ENCODE data around the gene TRMT10C.
"Not testable (repeated sequence)": the region's sequence is repeated elsewhere in the genome, so short reads cannot be mapped to it uniquely, and the experiment has no call there.

Gene TRMT10C

GRCh38 chr3:101561630-101562328, at the start of gene TRMT10C:
TSS of gene TRMT10C (plus strand) at chr3:101561868. CDS start at chr3:101564782, 2,914 bp downstream.
- DNase-seq: peak; percentile 83 to 84

DNA sequence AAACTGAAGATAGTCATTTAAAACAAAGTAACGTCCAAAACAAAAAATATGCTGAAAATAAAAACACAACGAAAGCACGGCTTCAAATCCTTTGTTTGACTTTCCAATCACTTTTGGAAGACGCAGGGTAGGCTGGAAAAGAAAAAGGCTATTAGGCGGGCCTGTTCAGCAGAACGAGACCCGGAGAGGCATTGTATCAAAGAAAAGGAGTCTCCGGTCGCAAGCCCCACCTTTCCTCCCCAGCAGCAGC, 49.3 kb upstream of the TRMT10C start:
- no peak for DNase-seq

DNA sequence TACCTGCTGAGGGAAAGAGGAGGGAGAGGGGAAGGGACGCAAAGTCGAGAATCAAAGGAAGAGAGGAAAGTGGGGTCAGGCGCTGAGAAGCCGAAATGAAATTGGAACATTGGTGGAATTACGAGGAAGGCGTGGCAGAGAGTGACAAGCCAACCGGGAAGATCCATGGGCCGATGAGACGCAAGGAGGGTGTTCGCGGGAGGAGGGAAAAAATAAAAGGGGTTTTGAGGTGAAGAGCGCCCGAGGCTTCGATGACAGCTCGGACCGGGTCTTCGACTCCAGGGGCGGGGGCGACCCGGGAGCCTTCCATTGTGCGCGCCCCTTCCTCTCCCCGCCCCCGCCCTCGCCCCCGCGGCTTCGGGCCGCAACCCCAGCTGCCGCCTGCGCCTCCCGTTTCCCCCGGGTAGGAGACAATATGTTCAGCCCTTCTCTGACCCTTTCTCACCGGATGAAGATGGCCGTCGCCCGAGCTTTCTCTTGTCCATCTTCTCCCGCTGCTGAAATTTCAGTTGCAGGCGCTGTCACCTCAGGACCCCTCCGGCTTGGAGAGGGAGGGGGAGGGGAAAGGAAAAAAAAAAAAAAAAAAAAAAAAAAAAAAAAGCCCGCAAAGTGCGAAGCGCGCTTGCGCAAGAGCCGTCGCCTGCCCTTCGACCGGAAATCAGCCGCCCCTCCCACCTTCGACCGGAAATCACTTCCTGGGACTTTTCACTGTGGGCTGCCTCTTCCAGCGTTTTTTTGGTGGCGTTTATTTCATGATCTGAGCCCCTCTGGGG, 48.8 kb upstream of the TRMT10C start, which contains the start of gene SENP7:
Gene SENP7 (minus strand): TSS at position 567 of the 773 bp plus-strand sequence. CDS start 82 bp downstream, at position 485.
- peak; percentile 65 to 70 for DNase-seq

- peak in 1 of 2 donors; percentile 60 for DNase-seq
Measured at GRCh38 chr3:101513419-101513986, 48.2 kb upstream of the TRMT10C start.

GRCh38 chr3:101518421-101518871, 43.2 kb upstream of the TRMT10C start:
- no peak for DNase-seq

- no peak for DNase-seq
Measured at GRCh38 chr3:101519685-101520365, 41.8 kb upstream of the TRMT10C start.

DNA sequence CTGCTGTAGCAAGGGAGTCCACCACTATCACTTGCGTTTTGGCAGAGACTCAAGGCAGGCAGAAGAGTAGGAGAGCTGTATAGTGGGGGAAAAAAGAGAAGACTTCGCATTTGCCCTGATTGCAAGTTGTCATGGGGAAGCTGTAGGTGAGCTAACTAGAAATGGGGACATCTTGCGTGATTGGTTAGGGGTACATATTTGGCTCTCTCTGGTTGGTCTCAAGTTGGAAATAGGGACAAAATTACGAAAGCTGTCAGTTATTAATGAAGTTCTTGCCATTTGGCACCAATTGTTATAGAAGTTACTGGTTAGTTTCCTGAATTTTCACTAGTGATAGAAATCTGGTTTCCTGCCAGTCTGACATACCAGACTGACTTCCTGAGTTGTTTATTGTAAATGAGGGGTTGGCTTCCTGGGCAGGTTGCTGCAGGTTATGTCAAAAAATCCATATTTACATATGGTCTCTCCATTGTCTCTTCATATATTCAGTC, 40.4 kb upstream of the TRMT10C start:
- no peak for DNase-seq

GRCh38 chr3:101527441-101527840, 34.2 kb upstream of the TRMT10C start:
- no peak for DNase-seq

- no peak for DNase-seq
Measured at GRCh38 chr3:101527906-101528305, 33.8 kb upstream of the TRMT10C start.

DNA sequence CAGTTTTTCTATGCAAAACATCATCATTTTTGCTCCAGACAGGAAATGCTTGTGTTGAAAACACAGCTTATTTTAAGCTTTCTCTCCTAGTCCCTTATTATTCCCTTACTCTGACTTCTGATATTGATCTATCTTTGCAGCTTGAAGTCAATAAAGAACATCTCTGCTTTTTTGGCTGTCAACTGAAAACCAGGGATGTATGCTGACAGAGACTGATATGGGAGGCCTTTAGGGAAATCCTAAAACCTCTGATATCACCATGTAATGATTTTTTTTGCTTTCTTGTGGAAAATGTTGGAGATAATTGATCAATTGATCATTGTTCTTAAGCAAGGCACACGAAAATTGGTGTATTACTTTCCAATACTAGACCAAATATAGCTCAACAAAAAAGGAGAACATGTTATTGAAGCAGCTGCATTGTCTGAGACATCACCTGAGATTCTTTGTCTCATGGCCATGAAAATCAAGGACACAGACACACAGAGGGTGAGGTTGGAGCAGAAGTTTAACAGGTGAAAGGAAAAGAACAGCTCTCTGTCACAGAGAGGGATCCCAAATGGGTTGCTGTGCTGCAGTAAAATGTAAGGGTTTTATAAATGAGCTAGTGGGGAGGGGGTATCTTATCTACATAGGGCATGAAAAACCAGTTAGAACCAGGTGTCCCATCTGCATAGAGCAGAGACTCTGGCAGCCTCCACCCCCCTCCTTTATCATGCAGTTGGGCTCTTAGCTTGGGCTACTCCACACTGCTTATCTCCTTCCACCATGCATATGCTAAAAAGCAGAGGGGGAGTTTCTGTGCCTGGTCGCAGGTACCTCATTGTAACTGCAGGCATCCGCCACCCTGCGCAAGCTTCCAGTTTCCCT, 31.6 kb upstream of the TRMT10C start:
- DNase-seq: no peak

DNA sequence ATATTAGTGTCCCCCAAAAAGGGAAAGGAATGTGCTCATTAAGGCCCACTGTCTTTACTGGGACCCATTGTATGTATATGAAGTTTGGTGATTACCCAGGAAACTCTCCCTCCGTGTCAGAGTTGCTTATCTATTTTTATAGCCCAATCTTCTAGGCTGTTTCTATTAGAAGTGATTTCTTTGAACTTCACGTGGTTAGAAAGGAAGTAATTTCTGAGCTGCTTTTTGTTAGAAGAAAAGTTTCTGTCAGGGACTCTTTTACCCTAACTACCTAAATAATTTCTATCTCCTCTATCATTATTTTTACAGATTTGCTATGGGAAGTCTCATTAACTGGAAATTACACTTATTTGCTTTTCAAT, 31.0 kb upstream of the TRMT10C start:
- no peak for DNase-seq

GRCh38 chr3:101531473-101532086, 30.1 kb upstream of the TRMT10C start:
- DNase-seq: no peak

DNA sequence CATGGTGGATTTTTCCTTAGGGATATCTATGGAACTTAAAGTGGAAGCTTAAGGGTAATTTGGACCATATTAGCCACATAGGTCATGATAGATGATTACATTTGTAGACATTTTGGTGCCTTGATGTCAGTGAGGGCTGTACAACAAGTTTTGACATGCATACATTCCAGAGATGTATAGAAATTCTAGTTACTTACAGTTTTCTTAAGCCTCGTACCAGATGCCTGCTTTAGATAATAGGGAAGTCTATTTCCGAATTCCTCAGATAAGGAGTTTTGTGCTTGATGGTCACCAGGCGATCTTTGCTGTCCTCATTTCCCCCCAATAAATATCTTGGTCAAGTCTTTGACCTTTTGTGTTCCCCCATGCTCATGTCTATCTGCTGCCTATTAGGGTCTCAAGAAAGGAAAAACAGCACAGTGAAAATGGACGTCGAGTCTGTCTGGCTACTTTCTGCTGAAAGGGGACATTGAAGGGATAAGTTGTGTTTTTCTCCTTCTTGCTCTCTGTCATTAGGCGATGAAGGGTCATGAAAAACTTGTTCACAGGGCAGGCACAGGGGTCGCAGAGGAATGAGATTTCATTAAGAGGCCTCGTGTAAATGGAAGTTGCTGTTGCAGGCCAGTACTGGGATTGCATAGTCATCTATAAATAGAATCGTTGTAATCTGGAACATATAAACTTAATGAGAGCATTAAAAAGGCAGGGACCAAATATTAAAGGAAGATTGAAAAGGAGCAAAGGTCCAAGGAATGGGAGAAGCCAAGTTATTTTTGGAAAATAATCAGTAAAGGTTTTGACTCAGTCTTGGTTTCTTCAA, 28.7 kb upstream of the TRMT10C start:
- no peak for DNase-seq

GRCh38 chr3:101533603-101533968, 28.1 kb upstream of the TRMT10C start:
- DNase-seq: no peak

DNA sequence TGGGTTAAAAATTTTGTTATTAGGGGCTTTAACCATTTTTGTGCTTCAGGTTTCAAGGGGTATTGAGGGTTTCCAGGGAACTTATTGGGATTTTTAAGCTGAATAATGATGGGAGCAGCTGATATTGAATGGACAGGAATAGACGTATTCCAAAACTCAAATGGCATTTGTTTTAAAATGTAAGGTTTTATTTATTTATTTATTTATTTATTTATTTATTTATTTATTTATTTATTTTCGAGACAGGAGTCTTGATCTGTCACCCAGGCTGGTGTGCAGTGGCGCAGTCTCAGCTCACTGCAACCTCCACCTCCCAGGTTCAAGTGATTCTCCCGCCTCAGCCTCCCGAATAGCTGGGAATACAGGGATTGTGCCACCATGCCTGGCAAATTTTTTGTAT, 26.4 kb upstream of the TRMT10C start:
- DNase-seq: no peak

GRCh38 chr3:101536266-101536665, 25.4 kb upstream of the TRMT10C start:
- no peak for DNase-seq

DNA sequence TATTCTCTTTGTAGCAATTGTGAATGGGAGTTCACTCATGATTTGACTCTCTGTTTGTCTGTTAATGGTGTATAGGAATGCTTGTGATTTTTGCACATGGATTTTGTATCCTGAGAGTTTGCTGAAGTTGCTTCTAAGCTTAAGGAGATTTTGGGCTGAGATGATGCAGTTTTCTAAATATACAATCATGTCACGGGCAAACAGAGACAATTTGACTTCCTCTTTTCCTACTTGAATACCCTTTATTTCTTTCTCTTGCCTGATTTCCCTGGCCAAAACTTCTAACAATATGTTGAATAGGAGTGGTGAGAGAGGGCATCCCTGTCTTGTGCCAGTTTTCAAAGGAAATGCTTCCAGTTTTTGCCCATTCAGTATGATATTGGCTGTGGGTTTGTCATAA, 24.7 kb upstream of the TRMT10C start:
- not testable (repeated sequence) for DNase-seq

- DNase-seq: no peak
Measured at GRCh38 chr3:101542957-101543356, 18.7 kb upstream of the TRMT10C start.

DNA sequence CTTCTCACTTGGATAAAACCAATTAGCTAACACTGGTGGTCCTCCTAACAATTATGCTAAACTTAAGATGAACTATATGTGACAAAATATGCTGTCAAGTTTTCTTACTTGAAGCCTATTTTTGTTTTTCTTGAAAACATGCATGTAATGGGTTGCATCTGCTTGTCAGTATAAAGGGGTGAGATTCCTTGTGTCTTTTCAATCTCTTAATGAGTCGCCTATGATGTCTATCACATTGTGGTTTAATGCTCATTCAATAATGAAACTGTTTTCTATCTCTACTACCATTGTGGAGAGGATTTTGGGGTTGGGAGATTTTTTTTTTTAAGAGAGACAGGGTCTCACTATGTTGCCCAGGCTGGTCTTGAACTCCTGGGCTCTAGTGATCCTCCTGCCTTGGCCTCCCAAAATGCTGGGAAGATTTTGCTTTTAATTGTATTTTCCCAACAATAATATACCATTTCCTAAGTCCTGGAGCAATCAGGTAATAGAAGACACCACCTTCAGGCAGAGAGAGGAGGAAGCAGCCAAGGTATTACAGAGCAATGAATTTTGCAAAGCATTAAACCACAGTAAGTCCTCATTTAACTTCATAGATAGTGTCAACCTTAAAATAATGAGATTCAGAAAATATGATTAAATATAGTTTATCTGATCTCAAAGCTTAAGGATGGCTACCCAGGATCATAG, 17.4 kb upstream of the TRMT10C start:
- DNase-seq: no peak

GRCh38 chr3:101548527-101549105, 13.1 kb upstream of the TRMT10C start:
- DNase-seq: no peak
